ENCODE measurements around the gene SLC17A5.
"Not testable (repeated sequence)": the region's sequence is repeated elsewhere in the genome, so short reads cannot be mapped to it uniquely, and the experiment has no call there.

The SLC17A5 gene

GRCh38 chr6:73565767-73566485, 87.9 kb downstream of the SLC17A5 start:
- peak; percentile 46 for DNase-seq (ENCODE audit: low read depth)

- no peak for DNase-seq (ENCODE audit: low read depth)
Measured at GRCh38 chr6:73564578-73565345, 89.0 kb downstream of the SLC17A5 start.

- DNase-seq (ENCODE audit: low read depth) = no peak
Measured at GRCh38 chr6:73562558-73562957, 91.2 kb downstream of the SLC17A5 start.

- DNase-seq (ENCODE audit: low read depth) = no peak
Measured at GRCh38 chr6:73560853-73561407, 92.9 kb downstream of the SLC17A5 start.

GRCh38 chr6:73560182-73560732, 93.5 kb downstream of the SLC17A5 start:
- no peak for DNase-seq (ENCODE audit: low read depth)

GRCh38 chr6:73559399-73559794, 94.4 kb downstream of the SLC17A5 start:
- not testable (repeated sequence) for DNase-seq (ENCODE audit: low read depth)

GRCh38 chr6:73558624-73559398, 95.0 kb downstream of the SLC17A5 start:
- no peak for DNase-seq (ENCODE audit: low read depth)

GRCh38 chr6:73556836-73557235, 97.0 kb downstream of the SLC17A5 start:
- DNase-seq (ENCODE audit: low read depth) = no peak

- DNase-seq (ENCODE audit: low read depth) = not testable (repeated sequence)
Measured at GRCh38 chr6:73555380-73555949, 98.3 kb downstream of the SLC17A5 start.

- not testable (repeated sequence) for DNase-seq (ENCODE audit: low read depth)
Measured at GRCh38 chr6:73551115-73551514, 102.7 kb downstream of the SLC17A5 start.

- DNase-seq (ENCODE audit: low read depth) = no peak
Measured at GRCh38 chr6:73548458-73549446, 105.0 kb downstream of the SLC17A5 start.

GRCh38 chr6:73547036-73547435, 106.8 kb downstream of the SLC17A5 start:
- no peak for DNase-seq (ENCODE audit: low read depth)

All from iris pigment epithelial cell (primary cell).